ENCODE data around the gene SMG6.
"Not testable (repeated sequence)": the region's sequence is repeated elsewhere in the genome, so short reads cannot be mapped to it uniquely, and the experiment has no call there.

SMG6 gene

DNA sequence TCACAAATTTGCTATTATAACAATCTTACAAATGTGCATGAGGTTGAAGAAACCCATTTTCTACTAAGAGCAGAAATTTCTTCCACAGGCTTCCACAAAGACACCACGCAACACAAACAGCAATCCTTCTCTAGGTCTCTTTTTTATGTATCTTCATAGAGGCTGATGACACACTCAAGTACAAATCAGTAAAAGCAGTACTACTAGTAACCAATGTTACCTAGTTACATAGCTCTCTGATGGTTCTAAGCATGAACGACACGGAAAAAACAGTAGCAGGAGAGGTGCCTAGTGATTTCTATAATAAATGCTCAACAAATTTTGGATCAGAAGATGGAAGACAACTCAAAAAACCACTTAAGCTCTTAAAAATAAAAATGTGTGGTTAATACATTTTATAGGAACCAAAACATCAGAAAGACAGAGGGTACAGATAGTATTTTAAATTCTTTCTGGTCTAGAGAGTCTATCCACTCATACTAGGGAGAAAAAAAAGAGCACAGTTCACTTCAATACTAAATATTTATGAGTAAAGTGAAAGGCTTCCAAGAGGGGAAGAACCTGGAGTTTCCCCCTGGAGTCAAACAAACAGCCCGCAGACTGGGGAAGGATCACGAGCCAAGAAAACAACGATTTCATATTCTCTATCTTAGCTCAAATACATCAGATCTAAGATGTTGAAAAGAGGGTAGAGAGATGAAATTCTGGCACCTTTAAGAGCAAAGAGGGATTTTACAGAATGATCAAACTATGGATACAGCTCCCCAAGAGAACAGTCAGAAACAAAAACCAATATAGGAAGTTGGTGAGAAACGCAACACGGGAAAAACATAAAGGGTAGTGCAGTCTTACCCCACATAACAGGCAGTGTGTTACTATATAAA is 40.2 kb downstream of the SMG6 start:
- DNase-seq (ENCODE audit: low read depth in 2 of 2): no peak

DNA sequence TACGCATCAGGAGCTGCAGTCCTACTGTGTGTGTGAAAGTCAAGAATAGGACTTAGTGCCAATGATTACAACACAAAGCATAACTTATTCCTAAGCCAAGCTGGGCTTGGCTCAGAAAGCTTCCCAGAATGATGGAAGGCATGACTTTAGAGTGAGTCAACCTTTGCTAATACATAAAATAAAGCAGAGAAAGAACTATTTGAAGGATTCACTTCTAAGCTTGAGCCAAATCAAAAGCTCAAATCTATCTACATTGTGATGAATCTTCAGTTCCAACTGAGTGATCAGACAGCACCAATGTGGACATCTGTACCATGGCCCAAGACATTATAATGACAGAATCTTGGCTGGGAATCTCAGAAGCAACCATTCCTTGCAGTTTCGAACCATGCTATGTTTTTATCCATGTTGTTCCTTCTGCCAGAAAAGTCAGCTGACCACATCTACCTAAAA is 41.4 kb downstream of the SMG6 start:
- peak; percentile 76 to 82 for DNase-seq (ENCODE audit: low read depth in 2 of 2)

DNA sequence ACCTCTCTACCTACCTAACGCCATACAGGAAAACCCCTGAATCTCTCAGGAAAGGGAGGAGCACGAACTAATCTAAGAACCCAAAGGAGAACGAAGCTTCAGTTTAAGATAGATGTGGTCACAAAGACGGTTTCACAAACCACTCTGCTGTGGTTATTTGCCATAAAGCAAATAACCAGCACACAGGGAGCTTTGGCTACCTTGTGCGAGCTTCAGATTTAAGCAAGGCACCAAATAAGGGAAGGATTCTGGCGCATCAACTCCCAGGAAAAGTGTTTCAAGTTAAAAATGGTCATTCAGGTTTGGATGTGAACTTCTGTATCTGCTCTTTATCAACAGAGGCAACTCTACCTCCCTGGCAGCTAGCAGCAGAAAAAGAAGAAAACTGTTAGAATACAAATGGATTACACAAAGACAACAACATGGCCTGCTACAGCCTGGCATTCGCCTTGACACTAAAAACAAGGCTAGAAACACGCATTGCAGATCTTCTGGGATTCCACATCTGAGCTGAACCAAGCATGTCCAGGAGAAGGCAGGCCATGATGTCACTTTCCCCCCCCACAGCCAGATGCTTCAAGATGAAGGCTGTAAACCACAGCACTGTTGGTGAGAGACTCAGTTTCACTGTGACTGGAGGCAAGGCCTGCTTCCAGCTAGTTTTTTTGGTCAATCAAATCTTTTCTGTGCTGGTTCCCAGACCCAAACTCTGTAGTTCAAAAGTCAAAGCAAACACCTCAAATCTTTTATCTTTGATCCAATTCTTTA is 43.6 kb downstream of the SMG6 start:
- DNase-seq (ENCODE audit: low read depth in 2 of 2): no peak

DNA sequence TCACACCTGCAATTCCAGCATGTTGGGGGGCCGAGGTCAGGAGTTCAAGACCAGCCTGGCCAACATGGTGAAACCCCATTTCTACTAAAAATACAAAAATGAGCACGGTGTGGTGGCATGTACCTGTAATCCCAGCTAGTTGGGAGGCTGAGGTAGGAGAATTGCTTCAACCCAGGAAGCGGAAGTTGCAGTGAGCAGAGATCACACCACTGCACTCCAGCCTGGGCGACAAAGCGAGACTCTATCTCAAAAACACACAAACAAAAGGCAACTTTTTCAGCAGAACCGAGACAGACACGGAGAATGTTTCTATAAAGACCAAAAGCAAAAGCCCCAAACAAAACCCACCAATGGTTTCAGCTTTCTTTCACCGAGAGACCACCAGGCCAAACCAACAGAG is 44.8 kb downstream of the SMG6 start:
- not testable (repeated sequence) for DNase-seq (ENCODE audit: low read depth in 2 of 2)

DNA sequence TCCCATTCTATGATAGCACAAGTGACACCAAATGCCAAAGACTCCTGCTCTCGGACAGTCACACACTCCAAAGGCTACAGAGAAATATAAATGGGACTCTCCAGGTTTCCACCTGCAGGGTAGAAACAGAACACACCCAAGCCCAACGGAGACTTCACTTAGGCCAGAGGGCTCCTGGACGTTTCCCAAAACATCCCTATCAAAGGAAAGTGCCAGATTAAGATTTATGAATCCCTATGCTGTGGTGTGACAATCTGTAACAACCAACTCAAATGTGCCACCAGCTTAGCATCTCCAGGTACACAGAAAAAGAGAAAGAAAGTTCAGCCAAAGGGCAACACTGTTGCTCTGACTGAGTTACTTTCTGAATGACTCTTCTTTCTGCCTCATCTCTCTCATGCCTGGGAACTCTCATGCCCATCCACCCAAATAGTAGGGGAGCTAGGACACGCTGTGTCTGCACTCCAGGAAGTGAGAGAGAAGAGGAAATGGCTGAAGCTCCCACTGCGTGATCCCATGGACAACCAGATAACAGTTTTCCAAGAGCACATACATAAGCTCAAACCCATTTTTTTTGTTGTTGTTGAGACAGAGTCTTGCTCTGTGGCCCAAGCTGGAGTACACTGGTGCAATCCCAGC is 49.7 kb downstream of the SMG6 start:
- no peak for DNase-seq (ENCODE audit: low read depth in 2 of 2)

DNA sequence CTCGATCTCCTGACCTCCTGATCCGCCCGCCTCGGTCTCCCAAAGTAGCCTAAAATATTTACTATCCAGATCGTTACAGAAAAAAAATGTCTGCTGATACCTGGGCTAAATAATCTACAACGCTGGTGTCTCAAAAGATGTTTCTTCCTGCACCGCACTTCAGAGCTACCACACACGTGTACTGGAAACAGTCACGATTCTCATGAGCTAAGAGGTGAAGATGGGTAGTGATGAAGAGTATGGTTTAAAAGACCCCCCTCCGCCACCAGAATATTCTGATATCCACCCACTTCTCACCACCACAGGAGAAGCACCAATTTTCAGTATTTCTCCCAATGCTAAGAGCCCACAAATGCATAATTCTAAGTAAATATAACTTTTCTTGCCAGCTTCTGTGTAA is 50.2 kb downstream of the SMG6 start:
- no peak for DNase-seq (ENCODE audit: low read depth in 2 of 2)

DNA sequence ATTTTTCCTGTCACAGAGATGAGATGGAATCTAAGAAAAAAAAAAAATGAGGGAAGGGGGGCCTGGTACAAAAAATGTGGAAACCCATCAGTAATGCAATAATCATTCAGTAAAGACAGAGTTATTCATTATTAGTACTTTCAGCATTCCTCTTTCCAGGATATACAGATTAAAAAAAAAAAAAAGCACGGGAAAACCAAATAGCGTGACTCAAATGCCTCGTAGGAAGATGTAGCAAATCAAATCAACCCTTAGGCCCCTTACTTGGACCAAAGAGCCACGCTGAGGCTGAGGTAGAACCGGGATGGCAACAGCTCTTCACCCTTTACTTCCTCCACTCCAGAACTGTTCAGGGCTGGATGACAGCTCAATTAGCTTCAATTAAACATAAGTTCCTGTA is 52.5 kb downstream of the SMG6 start:
- no peak for DNase-seq (ENCODE audit: low read depth in 2 of 2)

DNA sequence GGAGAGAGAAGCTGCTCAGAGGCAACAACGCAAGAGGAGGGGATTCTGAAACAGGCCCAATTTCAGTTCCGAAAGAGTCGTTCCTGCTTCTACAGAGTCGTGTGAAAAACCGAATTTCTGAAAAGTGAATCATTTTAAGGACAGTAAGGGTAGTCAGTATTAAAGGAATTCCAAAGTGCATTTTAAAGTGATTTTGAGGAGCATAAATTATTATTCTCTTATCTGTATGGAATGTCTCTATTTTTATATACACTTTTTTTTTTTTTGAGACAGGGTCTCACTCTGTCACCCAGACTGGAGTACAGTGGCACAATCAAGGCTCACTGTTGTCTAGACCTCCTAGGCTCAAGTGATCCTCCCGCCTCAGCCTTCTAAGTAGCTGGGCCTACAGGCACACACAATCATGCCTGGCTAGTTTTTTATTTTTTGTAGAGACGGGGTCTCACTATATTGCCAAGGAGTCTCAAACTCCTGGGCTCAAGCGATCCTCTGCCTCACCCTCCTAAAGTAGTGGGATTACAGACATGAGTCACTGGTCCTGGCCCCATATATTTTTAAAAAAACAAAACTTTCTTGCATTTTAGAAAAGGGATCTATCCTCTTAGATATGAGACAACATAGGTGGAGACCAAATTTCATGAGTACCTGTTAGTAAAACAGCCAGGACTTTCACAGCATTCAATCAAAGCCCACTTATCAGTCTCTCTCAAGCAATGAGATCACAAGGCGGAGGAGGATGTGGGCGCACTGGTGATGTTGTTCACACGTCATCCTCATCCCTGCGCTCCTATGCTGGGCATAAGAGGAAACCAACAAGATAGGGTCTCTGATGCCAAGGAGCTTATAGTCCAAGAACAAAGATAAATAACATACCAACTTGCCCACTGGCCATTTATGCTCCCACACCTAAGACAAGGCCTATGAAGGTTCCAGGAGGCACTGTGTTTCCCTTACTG is 53.2 kb downstream of the SMG6 start:
- no peak for DNase-seq (ENCODE audit: low read depth in 2 of 2)

DNA sequence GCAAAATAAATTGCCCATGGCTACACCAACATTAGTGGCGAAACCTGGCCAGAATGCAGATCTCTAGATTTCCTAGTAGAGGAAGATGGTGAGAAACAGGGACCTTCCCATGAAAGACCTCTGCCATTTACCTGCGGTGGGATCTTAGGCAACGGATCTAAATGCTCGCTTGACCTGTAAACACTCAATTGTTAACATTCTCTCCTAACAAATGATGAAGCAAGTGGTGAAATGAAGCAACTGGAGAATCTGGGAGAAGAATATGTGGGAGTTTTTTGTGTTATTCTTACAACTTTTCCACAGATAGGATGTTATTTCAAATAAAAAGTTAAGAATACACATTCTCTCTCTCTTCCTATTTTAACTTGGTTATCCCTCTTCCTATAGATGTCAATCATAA is 56.6 kb downstream of the SMG6 start:
- no peak for DNase-seq (ENCODE audit: low read depth in 2 of 2)

DNA sequence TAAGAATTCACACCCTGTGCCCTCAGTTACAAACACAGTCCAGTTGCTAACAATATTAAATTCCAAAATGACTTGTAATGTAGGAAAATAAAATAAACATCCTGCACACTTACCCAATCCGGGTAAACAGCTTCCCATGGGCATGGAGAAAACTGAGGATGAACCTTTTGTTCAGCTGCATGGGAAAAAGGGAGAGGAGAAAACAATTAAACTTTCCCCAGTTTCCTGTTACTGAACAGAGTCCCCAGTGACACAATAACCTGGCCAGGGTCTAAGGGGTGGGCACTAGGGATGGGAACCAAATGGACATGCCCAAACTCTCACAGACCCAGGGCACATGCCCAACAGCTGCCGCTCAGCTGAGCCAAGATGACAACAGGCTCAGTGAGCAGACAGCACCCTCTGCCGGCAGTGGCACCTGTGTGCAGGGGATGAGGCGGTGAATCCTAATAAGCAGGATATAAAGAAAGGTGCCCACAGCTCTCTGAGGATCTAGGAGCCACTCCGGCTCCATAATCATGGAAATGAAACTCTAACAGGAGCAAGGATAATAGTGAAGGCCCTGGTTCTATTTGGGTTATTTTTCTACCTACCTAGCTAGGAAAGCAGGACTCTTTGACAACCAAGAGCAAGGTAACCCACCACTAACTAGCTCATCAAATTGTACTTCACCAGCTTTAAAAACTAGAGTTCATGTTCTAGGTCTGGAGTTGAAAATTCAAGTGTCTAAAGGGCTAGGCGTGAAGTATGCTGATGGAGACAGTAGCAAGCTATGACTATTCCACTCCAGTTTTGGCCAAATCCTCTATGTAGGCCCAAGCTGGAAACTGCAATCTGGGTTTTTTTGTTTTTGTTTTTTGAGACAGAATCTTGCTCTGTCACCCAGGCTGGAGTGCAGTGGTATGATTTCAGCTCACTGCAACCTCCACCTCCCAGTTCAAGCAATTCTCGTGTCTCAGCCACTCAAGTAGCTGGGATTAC is 58.8 kb downstream of the SMG6 start:
- DNase-seq (ENCODE audit: low read depth in 2 of 2): no peak

DNA sequence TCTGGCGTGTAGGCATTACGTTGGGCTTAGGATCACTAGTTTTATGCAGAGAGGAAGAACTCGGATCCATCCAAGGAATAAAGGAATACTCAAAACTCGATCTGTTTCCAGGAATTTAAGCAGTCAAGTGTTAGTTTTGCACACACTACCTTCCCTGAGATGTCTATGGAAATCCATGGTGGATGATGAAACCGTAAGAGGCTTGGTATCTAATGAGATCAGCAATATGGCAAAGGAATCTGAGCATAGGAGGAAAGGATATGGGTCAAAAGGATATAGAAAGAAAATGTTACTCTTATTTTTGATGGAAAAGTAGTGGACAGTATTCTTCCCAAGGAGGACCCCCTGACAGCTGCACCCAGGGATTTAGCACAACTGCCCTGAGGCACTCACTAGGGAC is 59.6 kb downstream of the SMG6 start:
- no peak for DNase-seq (ENCODE audit: low read depth in 2 of 2)

DNA sequence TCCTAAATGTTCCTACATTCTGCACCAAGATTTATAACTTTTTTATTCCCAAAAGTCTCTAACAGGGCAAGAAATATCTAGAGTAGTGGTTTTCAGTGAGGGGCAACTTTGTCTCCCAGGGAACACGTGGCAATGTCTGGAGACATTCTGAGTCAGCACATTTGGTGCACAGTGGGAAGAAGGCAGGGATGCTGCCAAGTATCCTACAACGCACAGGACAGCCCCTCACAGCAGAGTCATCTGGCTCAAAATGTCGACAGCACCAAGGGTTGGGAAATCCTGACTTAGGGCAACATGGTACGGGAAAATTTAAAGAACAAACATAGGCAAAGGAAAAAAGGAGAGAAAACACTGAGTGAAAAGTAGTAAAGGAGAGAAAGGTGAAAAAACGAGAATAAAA is 61.8 kb downstream of the SMG6 start:
- peak in 1 of 2 experiments; percentile 70 for DNase-seq (ENCODE audit: low read depth in 2 of 2)

DNA sequence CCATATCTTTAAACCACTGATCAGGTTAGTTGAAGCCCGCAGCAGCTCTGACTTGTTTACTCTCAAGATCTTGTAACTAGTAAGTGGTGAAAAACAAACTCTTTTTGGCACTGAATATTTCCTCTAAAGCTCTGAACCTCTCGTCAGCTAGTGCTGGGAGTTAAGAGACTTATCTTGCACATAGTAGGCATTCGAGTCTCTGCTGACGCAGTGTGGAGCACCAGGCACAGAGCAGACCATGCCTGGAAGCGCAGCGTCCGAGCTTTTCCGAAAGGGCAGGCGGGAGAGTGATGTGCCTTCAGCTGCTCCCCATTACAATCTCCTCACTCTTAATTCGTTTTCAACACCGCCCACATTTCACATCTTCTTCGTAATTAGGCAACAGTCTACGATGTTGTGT is 63.0 kb downstream of the SMG6 start:
- DNase-seq (ENCODE audit: low read depth in 2 of 2): no peak

DNA sequence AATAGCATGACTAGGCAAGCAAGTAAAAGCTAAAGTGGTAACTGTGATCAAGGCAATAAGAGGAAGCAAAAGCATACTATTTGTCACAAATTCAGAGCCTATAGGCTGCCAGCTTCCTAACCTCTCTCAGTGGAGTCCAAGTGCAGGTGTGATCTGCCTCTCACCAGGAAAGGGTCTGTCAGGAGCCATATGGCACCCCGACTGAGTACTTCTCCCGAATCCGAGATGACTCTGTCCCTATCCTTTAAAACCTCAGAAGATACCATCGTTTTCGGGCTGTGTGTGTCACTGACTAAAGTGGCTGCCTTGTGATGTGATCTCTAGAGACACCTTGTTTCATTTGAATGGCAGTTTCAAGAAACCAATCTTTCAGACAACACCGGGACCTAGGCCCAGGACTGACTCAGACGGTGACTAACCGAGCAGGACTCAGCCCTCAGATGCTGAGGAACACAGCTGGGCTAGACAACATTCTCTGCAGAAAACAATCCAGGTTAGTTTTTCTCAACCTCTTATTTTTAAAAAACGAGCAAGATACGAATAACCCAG is 63.6 kb downstream of the SMG6 start:
- DNase-seq (ENCODE audit: low read depth in 2 of 2): no peak

DNA sequence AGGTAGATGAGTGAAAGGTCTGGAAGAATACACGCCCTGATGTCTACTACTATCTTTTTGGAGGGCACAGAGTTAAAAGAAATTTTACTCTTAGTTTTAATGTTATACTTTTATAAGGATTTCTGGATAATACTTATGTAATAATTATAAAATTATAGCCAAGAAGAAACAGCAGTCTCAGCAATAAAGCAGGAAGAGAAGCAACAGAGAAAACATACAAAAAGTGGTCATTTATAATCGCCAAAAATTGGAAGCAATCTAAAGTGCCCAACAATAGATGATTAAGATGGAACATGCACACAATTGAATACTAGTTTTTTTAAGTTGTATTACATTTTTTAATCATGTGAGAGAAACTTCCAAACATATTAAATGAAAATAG is 64.4 kb downstream of the SMG6 start:
- no peak for DNase-seq (ENCODE audit: low read depth in 2 of 2)

DNA sequence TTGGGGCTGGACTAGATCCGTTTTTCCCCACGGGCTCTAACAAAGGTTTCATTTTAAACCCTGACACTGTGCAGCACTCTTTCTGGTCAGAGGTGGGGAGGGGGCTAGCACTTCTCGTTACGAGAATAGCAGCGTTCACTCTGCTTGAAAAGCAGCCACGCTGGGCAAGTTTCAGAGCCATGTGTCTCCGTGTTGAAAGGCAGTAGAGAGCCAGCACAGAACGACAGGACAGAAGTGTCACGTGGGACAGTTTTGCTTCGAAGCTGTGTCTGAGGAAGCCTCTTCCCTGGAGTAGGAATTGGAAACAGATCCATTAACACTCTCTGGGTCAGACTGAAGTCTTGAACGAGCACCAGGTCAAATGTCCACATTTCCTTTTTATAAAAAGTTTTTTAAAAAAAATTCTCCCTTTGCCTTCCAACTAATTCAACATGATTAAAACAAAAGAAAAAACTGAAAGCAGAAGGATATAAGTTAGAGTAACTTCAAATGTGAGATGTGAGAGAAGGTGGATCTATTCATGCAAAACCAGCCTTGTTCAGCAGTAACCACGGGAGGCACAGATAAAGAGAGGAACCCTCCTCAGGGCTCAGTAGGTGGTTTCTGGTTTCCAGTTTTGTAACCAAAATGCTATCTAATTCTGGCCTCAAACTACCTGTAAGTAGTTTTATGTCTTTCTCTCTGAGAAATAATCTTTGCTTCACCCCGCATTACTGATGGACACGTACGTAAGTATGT is 65.0 kb downstream of the SMG6 start:
- no peak for DNase-seq (ENCODE audit: low read depth in 2 of 2)

DNA sequence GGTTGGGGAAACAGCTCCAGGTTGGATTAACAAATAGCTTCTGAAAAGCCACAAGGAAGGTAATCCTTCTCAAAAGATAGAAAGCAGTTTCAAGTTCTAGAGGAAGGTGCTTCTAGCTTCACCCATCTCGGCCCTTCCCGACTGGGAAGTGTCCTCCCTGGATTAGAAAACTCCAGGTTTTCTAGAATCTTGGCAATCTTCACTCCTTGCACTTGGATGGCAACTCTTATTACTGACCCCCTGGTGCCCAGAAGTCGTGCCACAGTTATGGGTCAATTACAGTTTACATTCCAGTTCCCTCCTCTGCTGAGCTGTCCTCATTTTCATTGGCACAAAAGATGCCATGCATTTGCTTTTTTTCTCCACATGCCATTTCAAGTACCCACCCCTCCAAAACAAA is 65.6 kb downstream of the SMG6 start:
- no peak for DNase-seq (ENCODE audit: low read depth in 2 of 2)

DNA sequence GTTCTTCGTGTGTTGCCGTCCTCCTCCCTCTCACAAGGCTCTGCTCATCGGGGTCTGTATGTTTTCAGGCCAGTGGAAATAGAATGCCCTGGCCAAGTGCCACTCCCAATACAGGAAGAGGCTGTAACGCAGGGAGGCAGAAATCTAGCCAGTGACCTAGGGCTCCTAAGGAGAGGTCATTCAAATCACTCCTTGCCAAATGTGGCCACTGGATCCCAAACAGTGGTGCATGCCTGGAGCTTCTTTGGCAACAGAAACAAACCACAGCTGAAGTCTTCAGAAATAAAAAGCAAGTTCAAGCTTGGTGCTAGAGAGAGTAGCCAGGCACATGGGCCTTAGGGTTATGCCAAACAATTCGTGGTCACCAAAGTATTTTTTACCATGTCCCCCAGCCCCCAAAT is 66.1 kb downstream of the SMG6 start:
- DNase-seq (ENCODE audit: low read depth in 2 of 2): no peak

DNA sequence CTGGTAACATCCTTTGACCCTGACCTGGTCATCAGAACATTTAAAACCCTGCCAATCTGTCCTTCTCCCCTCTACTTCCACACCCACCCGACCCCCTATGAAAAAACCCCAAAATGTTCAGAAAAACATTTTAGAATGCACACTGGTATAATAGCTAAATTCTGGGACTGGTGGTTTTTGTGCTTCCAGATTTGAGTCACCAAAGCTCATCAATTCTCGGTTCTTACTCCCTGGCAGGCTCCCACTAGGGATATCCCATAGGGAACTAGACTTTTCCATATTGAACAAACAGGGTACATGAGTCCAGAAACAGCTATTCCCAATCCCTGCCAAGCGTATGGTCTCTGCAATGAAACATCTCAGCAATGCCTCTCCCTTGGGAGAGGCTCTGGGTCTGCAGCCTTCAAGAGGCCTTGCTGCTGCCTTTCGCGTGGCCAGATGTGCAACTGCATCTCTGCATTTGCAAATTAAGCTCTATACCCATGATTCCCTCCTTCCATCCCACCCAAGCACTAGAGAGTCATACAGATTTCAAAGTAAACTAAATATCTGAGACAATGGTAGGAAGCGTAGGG is 67.7 kb downstream of the SMG6 start:
- peak; percentile 91 for DNase-seq (ENCODE audit: low read depth in 2 of 2)

Measured in fibroblast of skin of left biceps (primary cell).